ENCODE results near the gene BNC2.

Gene BNC2

DNA sequence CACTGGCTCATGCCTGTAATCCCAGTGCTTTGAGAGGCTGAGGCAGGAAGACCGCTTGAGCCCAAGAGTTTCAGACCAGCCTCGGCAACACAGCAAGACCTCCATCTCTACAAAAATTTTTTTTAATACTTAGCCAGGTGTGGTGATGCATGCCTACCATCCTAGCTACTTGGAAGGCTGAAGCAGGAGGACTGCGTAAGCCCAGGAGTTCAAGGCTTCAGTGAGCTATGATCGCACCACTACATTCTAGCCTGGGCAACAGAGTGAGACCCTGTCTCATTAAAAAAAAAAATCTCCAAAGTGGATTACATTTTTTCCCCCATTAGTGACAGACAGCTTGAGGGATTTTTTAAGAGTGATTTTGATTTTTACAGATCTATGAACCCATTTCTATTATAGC lies 230.8 kb downstream of the BNC2 start:
- Histone ChIP-seq H3K79me2 (ENCODE audit: insufficient read depth, low read length) (no peaks in the 10 kb centered on the region), H4K20me1 (ENCODE audit: insufficient read depth, low read length) (no peaks in the 10 kb centered on the region), H3K27ac (ENCODE audit: low read depth, low read length, poor library complexity, severe bottlenecking) (no peak overlapping the region), H3F3A (ENCODE audit: insufficient read depth, low read length) (no peaks in the 10 kb centered on the region), H3K9me2 (ENCODE audit: low read depth, low read length) (no peaks in the 10 kb centered on the region), H3K36me3 (ENCODE audit: insufficient read depth, low read length) (no peaks in the 10 kb centered on the region), H3K9ac (ENCODE audit: low read length) (no peak overlapping the region), H3K4me1 (ENCODE audit: insufficient read depth, low read length, severe bottlenecking) (no peaks in the 10 kb centered on the region), H3K9me3 (ENCODE audit: low read length) (no peaks in the 10 kb centered on the region), H3K27me3 (ENCODE audit: insufficient read depth, low read length) (no peaks in the 10 kb centered on the region), H3K4me3 (ENCODE audit: low read depth, low read length, poor library complexity, severe bottlenecking) (no peak overlapping the region), H3K4me2 (ENCODE audit: low read length) (no peak overlapping the region), H2AFZ (ENCODE audit: low read length) (no peak overlapping the region)
- no peak for TF ChIP-seq EZH2 (IDR thresholded peaks at IDR 0.05; ENCODE audit: borderline replicate concordance, low read length)
- TF ChIP-seq, protein P1, sequence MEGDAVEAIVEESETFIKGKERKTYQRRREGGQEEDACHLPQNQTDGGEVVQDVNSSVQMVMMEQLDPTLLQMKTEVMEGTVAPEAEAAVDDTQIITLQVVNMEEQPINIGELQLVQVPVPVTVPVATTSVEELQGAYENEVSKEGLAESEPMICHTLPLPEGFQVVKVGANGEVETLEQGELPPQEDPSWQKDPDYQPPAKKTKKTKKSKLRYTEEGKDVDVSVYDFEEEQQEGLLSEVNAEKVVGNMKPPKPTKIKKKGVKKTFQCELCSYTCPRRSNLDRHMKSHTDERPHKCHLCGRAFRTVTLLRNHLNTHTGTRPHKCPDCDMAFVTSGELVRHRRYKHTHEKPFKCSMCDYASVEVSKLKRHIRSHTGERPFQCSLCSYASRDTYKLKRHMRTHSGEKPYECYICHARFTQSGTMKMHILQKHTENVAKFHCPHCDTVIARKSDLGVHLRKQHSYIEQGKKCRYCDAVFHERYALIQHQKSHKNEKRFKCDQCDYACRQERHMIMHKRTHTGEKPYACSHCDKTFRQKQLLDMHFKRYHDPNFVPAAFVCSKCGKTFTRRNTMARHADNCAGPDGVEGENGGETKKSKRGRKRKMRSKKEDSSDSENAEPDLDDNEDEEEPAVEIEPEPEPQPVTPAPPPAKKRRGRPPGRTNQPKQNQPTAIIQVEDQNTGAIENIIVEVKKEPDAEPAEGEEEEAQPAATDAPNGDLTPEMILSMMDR (IDR thresholded peaks at IDR 0.05; ENCODE audit: low read length) = no peak

DNA sequence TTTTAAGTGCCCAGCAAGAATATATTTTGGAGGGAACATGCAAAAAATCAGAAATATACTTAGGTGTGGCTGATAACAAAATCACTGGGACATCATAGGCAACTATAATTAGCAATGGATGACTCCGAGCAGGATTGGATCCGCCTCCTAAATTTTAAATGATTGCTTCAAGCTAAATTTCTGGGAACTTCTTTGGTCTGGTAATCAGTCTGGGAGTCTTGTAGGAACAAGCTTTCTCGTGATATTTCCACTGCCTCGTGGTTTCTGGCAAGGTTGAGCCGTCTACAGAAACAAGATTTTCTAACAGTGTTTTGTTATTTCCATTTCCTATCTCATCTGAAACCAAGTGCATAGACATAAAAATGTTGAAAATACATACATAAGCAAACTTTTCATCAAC lies 232.6 kb downstream of the BNC2 start:
- H3K9me2 ChIP-seq (ENCODE audit: low read depth, low read length) = no peaks in the 10 kb centered on the region
- H3K79me2 ChIP-seq (ENCODE audit: insufficient read depth, low read length) = no peaks in the 10 kb centered on the region
- H4K20me1 ChIP-seq (ENCODE audit: insufficient read depth, low read length) = no peaks in the 10 kb centered on the region
- H3K36me3 ChIP-seq (ENCODE audit: insufficient read depth, low read length) = no peaks in the 10 kb centered on the region
- H3K4me1 ChIP-seq (ENCODE audit: insufficient read depth, low read length, severe bottlenecking) = no peaks in the 10 kb centered on the region
- no peak overlapping the region for H3K9ac ChIP-seq (ENCODE audit: low read length)
- no peak overlapping the region for H3K27ac ChIP-seq (ENCODE audit: low read depth, low read length, poor library complexity, severe bottlenecking)
- H3K27me3 ChIP-seq (ENCODE audit: insufficient read depth, low read length) = no peaks in the 10 kb centered on the region
- H3K4me2 ChIP-seq (ENCODE audit: low read length) = no peak overlapping the region
- no peak overlapping the region for H3K4me3 ChIP-seq (ENCODE audit: low read depth, low read length, poor library complexity, severe bottlenecking)
- no peaks in the 10 kb centered on the region for H3F3A ChIP-seq (ENCODE audit: insufficient read depth, low read length)
- no peak overlapping the region for H2AFZ ChIP-seq (ENCODE audit: low read length)
- H3K9me3 ChIP-seq (ENCODE audit: low read length) = no peaks in the 10 kb centered on the region
- no peak for TF ChIP-seq EZH2 (IDR thresholded peaks at IDR 0.05; ENCODE audit: borderline replicate concordance, low read length)
- TF ChIP-seq, protein P1 (IDR thresholded peaks at IDR 0.05; ENCODE audit: low read length) = no peak

DNA sequence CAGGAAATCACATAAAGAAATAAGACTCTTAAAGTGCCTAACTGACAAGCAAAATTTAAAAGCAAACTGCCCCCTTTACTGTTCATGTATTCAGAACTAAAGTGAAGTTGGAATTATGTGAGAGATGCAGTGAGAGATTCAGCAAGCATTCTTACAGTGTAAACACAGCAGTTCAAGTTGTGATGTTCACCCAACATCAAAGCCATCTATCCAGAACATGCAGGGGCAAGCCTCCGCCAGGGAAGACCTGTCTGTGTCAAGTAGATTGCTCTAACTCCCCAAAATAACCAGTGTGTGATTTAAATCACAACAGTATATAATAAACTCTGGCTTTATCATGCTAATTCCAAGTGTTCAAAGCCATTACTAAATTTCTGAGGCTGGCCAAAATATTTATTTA lies 233.3 kb downstream of the BNC2 start:
- no peak for TF ChIP-seq EZH2 (IDR thresholded peaks at IDR 0.05; ENCODE audit: borderline replicate concordance, low read length)
- TF ChIP-seq, protein P1 (IDR thresholded peaks at IDR 0.05; ENCODE audit: low read length) = no peak
- Histone ChIP-seq H2AFZ (ENCODE audit: low read length) (no peak overlapping the region), H3K4me3 (ENCODE audit: low read depth, low read length, poor library complexity, severe bottlenecking) (no peak overlapping the region), H3K27ac (ENCODE audit: low read depth, low read length, poor library complexity, severe bottlenecking) (no peak overlapping the region), H3K4me2 (ENCODE audit: low read length) (no peak overlapping the region), H3K9ac (ENCODE audit: low read length) (no peak overlapping the region), H3K36me3 (ENCODE audit: insufficient read depth, low read length) (no peaks in the 10 kb centered on the region), H3K79me2 (ENCODE audit: insufficient read depth, low read length) (no peaks in the 10 kb centered on the region), H3K9me2 (ENCODE audit: low read depth, low read length) (no peaks in the 10 kb centered on the region), H3K27me3 (ENCODE audit: insufficient read depth, low read length) (no peaks in the 10 kb centered on the region), H3K9me3 (ENCODE audit: low read length) (no peaks in the 10 kb centered on the region), H3K4me1 (ENCODE audit: insufficient read depth, low read length, severe bottlenecking) (no peaks in the 10 kb centered on the region), H3F3A (ENCODE audit: insufficient read depth, low read length) (no peaks in the 10 kb centered on the region), H4K20me1 (ENCODE audit: insufficient read depth, low read length) (no peaks in the 10 kb centered on the region)
